ENCODE results near the gene CDHR4. TPM values are rescaled to one million over a fixed set of nuclear protein-coding genes. Genes with fewer than 3 reads are reported as not detected.
"Not testable (repeated sequence)": the region's sequence is repeated elsewhere in the genome, so short reads cannot be mapped to it uniquely, and the experiment has no call there.

Gene CDHR4
- total RNA-seq, 4 donors from 2014 or later, result 1.0 TPM; not detected in 3

GRCh38 chr3:49787182-49787464 lies 12.6 kb downstream of the CDHR4 start:
- no peak for DNase-seq
- H3K27me3 ChIP-seq, result no peaks in the 10 kb centered on the region
- H3K36me3 ChIP-seq, result peaks cover 0 to 3% (median 0%) of the 10 kb centered on the region in 3 donors
- peaks cover 3 to 29% (median 7%) of the 10 kb centered on the region in 4 donors for H3K4me1 ChIP-seq
- TF ChIP-seq POLR2A (IDR thresholded peaks at IDR 0.05) (no peak), CTCF (IDR thresholded peaks at IDR 0.05) (no peak)
- no peaks in the 10 kb centered on the region for H3K9me3 ChIP-seq
- peak overlapping the region; percentile 92 to 96 (median 94) for H3K27ac ChIP-seq
- H3K4me3 ChIP-seq, result peak overlapping the region; percentile 62 to 96 (median 91)

GRCh38 chr3:49786357-49787181 lies 13.1 kb downstream of the CDHR4 start, which contains the start of gene IP6K1:
IP6K1 (minus strand) TSS chr3:49786542; CDS start chr3:49748040, 38,502 bp downstream.
- H3K27me3 ChIP-seq, result no peaks in the 10 kb centered on the region
- DNase-seq, result peak; percentile 100
- peak within 1 kb of the TSS; percentile 62 to 96 (median 91) for H3K4me3 ChIP-seq
- peaks cover 0 to 7% (median 0%) of the 10 kb centered on the region in 3 donors for H3K36me3 ChIP-seq
- TF ChIP-seq CTCF (IDR thresholded peaks at IDR 0.05) (peak in 2 of 6 experiments; percentile 1 to 12), POLR2A (IDR thresholded peaks at IDR 0.05) (peak; percentile 68 to 69)
- peak within 1 kb of the TSS; percentile 92 to 96 (median 94) for H3K27ac ChIP-seq
- no peaks in the 10 kb centered on the region for H3K9me3 ChIP-seq
- peaks cover 3 to 32% (median 7%) of the 10 kb centered on the region in 4 donors for H3K4me1 ChIP-seq

GRCh38 chr3:49785565-49786356 lies 13.9 kb downstream of the CDHR4 start:
- Histone ChIP-seq H3K27me3 (no peaks in the 10 kb centered on the region), H3K9me3 (no peaks in the 10 kb centered on the region), H3K36me3 (peaks cover 0 to 14% (median 0%) of the 10 kb centered on the region in 3 donors), H3K4me1 (peaks cover 3 to 40% (median 7%) of the 10 kb centered on the region in 4 donors), H3K27ac (peak overlapping the region; percentile 92 to 96 (median 94)), H3K4me3 (peak overlapping the region; percentile 62 to 96 (median 91))
- no peak for TF ChIP-seq POLR2A (IDR thresholded peaks at IDR 0.05)
- no peak for TF ChIP-seq CTCF (IDR thresholded peaks at IDR 0.05)
- DNase-seq, result peak in 2 of 3 donors; percentile 39 to 55

- not testable (repeated sequence) for H3K27ac ChIP-seq, DNase-seq, H3K9me3 ChIP-seq, H3K27me3 ChIP-seq, H3K4me3 ChIP-seq
- peaks cover 3 to 46% (median 6%) of the 10 kb centered on the region in 4 donors for H3K4me1 ChIP-seq
- H3K36me3 ChIP-seq, result peaks cover 0 to 21% (median 0%) of the 10 kb centered on the region in 3 donors
These were observed 17.4 kb downstream of the CDHR4 start for GRCh38 chr3:49782277-49782676.

GRCh38 chr3:49781415-49782199 lies 18.1 kb downstream of the CDHR4 start:
- no peaks in the 10 kb centered on the region for H3K9me3 ChIP-seq
- no peaks in the 10 kb centered on the region for H3K27me3 ChIP-seq
- no peak overlapping the region for H3K27ac ChIP-seq
- H3K4me1 ChIP-seq, result peaks cover 0 to 40% (median 0%) of the 10 kb centered on the region in 4 donors
- TF ChIP-seq POLR2A (IDR thresholded peaks at IDR 0.05) (no peak), CTCF (IDR thresholded peaks at IDR 0.05) (no peak)
- DNase-seq, result peak in 1 of 3 donors; percentile 23
- no peak overlapping the region for H3K4me3 ChIP-seq
- peaks cover 0 to 28% (median 0%) of the 10 kb centered on the region in 3 donors for H3K36me3 ChIP-seq

- H3K27ac ChIP-seq, H3K9me3 ChIP-seq, H3K4me3 ChIP-seq, H3K27me3 ChIP-seq: not testable (repeated sequence)
- H3K36me3 ChIP-seq, result peaks cover 0 to 33% (median 0%) of the 10 kb centered on the region in 3 donors
- DNase-seq, result peak in 1 of 3 donors; percentile 22
- H3K4me1 ChIP-seq, result peaks cover 0 to 40% (median 0%) of the 10 kb centered on the region in 4 donors
These were observed 18.7 kb downstream of the CDHR4 start for GRCh38 chr3:49780975-49781365.
